Vagina (tissue), 2 donors: ENCODE measurements around the gene GNAI2. TPM values are rescaled to one million over a fixed set of nuclear protein-coding genes. Genes with fewer than 3 reads are reported as not detected.

Experiments
- DNase-seq, 2 donors: peaks; one replicate each; pipeline ENCODE4 v3.0.0-alpha.2; 2017; ENCODE audit errors: extremely low spot score in 2 of 2
- H3K27ac ChIP-seq: fragments of 200-600 bp; sonication (generic); one replicate; pipeline ENCODE4 v1.5.1; 2019
- H3K27me3 ChIP-seq: fragments of 200-600 bp; sonication (generic); one replicate; pipeline ENCODE4 v1.5.1; 2019
- H3K36me3 ChIP-seq, 2 donors: fragments of 200-600 bp; sonication (generic); one replicate each; pipeline ENCODE4 v1.5.1; 2017 to 2019
- H3K4me1 ChIP-seq: fragments of 200-600 bp; sonication (generic); one replicate; pipeline ENCODE4 v1.5.1; 2019
- H3K4me3 ChIP-seq, 2 donors: fragments of 200-600 bp; sonication (generic); 1 replicate in 1 of 2; 2 replicates in 1 of 2; pipeline ENCODE4 v1.5.1; 2016 to 2019
- H3K9me3 ChIP-seq: fragments of 200-600 bp; sonication (generic); one replicate; pipeline ENCODE4 v1.5.1; 2019
- CTCF ChIP-seq, 3 experiments: fragments of 450-650 bp in 2 of 3; fragments of 200-600 bp in 1 of 3; sonication (generic) in 1 of 3; IDR thresholded peaks; one replicate each; pipeline ENCODE4 v1.5.1; 2017 to 2019; ENCODE audit warnings: antibody characterized with exemption in 3 of 3, mild to moderate bottlenecking in 2 of 3, moderate library complexity in 2 of 3
- POLR2A ChIP-seq, 2 donors: fragments of 450-650 bp; IDR thresholded peaks; one replicate each; pipeline ENCODE4 v1.6.1; 2017; ENCODE audit warnings: antibody characterized with exemption in 2 of 2, mild to moderate bottlenecking in 2 of 2, moderate library complexity in 2 of 2
- POLR2AphosphoS5 ChIP-seq, 2 donors: sonication (generic); formaldehyde crosslinking; IDR thresholded peaks; one replicate each; pipeline ENCODE4 v1.9.0; 2017; ENCODE audit warnings: antibody characterized with exemption in 2 of 2, mild to moderate bottlenecking in 2 of 2, low read depth in 1 of 2; ENCODE audit not compliant: insufficient read depth in 1 of 2
- intact Hi-C: fragments of 100-400 bp; cut with DNase I; formaldehyde crosslinking; loops from one replicate; pipeline ENCODE4 v1.15.1; 2023
- microRNA-seq: library from miRNA; unstranded; fragments of <30 nt; microRNA quantifications from one replicate; pipeline ENCODE4, GENCODE V29; 2017; ENCODE audit warnings: borderline number of aligned reads, borderline replicate concordance
- small RNA-seq: library from RNA; depleted of rRNA; stranded (forward); fragments of <200 nt; gene quantifications from one replicate; pipeline ENCODE3, GENCODE V24; 2016
- total RNA-seq: library from RNA; depleted of rRNA; stranded (reverse); fragments of >200 nt; gene quantifications from one replicate; pipeline ENCODE4 v1.2.3, GENCODE V29; 2016

Gene GNAI2
- total RNA-seq, 1 donor from 2014 or later: 244 TPM

- Histone ChIP-seq H3K27me3 (no peaks in the 10 kb centered on the region), H3K4me3 (peak overlapping the region; percentile 6 to 25), H3K9me3 (no peaks in the 10 kb centered on the region), H3K27ac (peak overlapping the region; percentile 91), H3K36me3 (peaks cover 0 to under 1% of the 10 kb centered on the region in 2 donors), H3K4me1 (peaks cover 54% of the 10 kb centered on the region)
- TF ChIP-seq POLR2AphosphoS5 (IDR thresholded peaks at IDR 0.05; ENCODE audit: insufficient read depth in 1 of 2, low read depth in 1 of 2) (no peak), POLR2A (IDR thresholded peaks at IDR 0.05) (no peak), CTCF (IDR thresholded peaks at IDR 0.05) (no peak)
- intact Hi-C loops: no loop called here
- peak in 1 of 2 donors; percentile 88 for DNase-seq
These were observed 66.3 kb downstream of the GNAI2 start for GRCh38 chr3:50302095-50303012.

GRCh38 chr3:50303013-50303815, 67.2 kb downstream of the GNAI2 start, which contains the start of gene HYAL1:
HYAL1 (minus strand) TSS chr3:50303574; CDS start chr3:50302956, 618 bp downstream.
- DNase-seq: peak in 1 of 2 donors; percentile 89
- Histone ChIP-seq H3K27me3 (no peaks in the 10 kb centered on the region), H3K36me3 (no peaks in the 10 kb centered on the region), H3K4me3 (peak within 1 kb of the TSS; percentile 6 to 25), H3K27ac (peak within 1 kb of the TSS; percentile 91), H3K9me3 (no peaks in the 10 kb centered on the region), H3K4me1 (peaks cover 46% of the 10 kb centered on the region)
- TF ChIP-seq POLR2AphosphoS5 (IDR thresholded peaks at IDR 0.05; ENCODE audit: insufficient read depth in 1 of 2, low read depth in 1 of 2) (peak; percentile 47 to 75), CTCF (IDR thresholded peaks at IDR 0.05) (no peak), POLR2A (IDR thresholded peaks at IDR 0.05) (no peak)
- intact Hi-C loops: no loop called here

GRCh38 chr3:50304601-50305000, 68.6 kb downstream of the GNAI2 start:
- TF ChIP-seq POLR2AphosphoS5 (IDR thresholded peaks at IDR 0.05; ENCODE audit: insufficient read depth in 1 of 2, low read depth in 1 of 2) (no peak), POLR2A (IDR thresholded peaks at IDR 0.05) (no peak), CTCF (IDR thresholded peaks at IDR 0.05) (no peak)
- Histone ChIP-seq H3K36me3 (no peaks in the 10 kb centered on the region), H3K4me3 (no peak overlapping the region), H3K27ac (no peak overlapping the region), H3K9me3 (no peaks in the 10 kb centered on the region), H3K4me1 (peaks cover 40% of the 10 kb centered on the region), H3K27me3 (no peaks in the 10 kb centered on the region)
- intact Hi-C loops: no loop called here
- peak in 1 of 2 donors; percentile 82 for DNase-seq

Small RNAs within 50 kb of the gene (microRNA-seq; reads per million reads assigned to microRNA genes)
- gene MIR5787: not detected

Small RNAs within 50 kb of the gene (small RNA-seq; reads per million reads assigned to genes)
- not detected for gene MIR5787

Other genes starting within 250 kb of the GNAI2 start
- gene RBM5, start 147.3 kb upstream of the GNAI2 start, total RNA-seq: 271 TPM
- gene SEMA3F, start 80.9 kb upstream of the GNAI2 start, total RNA-seq: 78.1 TPM
- not detected for gene GNAT1, start 44.6 kb upstream of the GNAI2 start, total RNA-seq
- gene SLC38A3, start 30.9 kb upstream of the GNAI2 start, total RNA-seq: 2.0 TPM
- 32.9 TPM for gene SEMA3B, start 32.9 kb downstream of the GNAI2 start, total RNA-seq
- gene LSMEM2, start 42.9 kb downstream of the GNAI2 start, total RNA-seq: not detected
- gene IFRD2, start 56.2 kb downstream of the GNAI2 start, total RNA-seq: 37.3 TPM
- 8.1 TPM for gene HYAL3, start 63.2 kb downstream of the GNAI2 start, total RNA-seq
- gene NAA80, start 63.2 kb downstream of the GNAI2 start, total RNA-seq: 10.1 TPM
- gene HYAL1, start 67.4 kb downstream of the GNAI2 start, total RNA-seq: 17.7 TPM
- 173 TPM for gene HYAL2, start 86.5 kb downstream of the GNAI2 start, total RNA-seq
- 11.8 TPM for gene TUSC2, start 92.0 kb downstream of the GNAI2 start, total RNA-seq
- gene RASSF1, start 104.6 kb downstream of the GNAI2 start, total RNA-seq: 69.0 TPM
- 0.74 TPM for gene ZMYND10, start 109.5 kb downstream of the GNAI2 start, total RNA-seq
- 17.2 TPM for gene NPRL2, start 114.6 kb downstream of the GNAI2 start, total RNA-seq
- 11.5 TPM for gene CYB561D2, start 114.7 kb downstream of the GNAI2 start, total RNA-seq
- gene TMEM115, start 123.3 kb downstream of the GNAI2 start, total RNA-seq: 51.1 TPM